Caco-2 (cell line): ENCODE data around the gene TGFBR2. TPM values are rescaled to one million over a fixed set of nuclear protein-coding genes. Genes with fewer than 3 reads are reported as not detected.

Experiments
- BruUV-seq: library from RNA; stranded (reverse); fragments of 400-500 nt; replicated peaks from 2 replicates; lab custom pipeline; 2021; lab: Mats Ljungman, UMichigan
- CTCF ChIA-PET: fragments of 300-600 bp; sonication (Branson Sonifier 250); formaldehyde crosslinking; loops from one replicate; lab custom pipeline; 2022; ENCODE audit warnings: antibody characterized with exemption; lab: Charles Lee
- POLR2A ChIA-PET: fragments of 300-600 bp; sonication (Branson Sonifier 250); formaldehyde crosslinking; loops from one replicate; lab custom pipeline; 2022; ENCODE audit warnings: antibody characterized with exemption; lab: Charles Lee
- DNase-seq, 2 experiments: peaks; one replicate each; pipeline versions ENCODE4 v3.0.0 to v3.0.0-alpha.2; 2020 to 2022
- H3K27me3 ChIP-seq: replicated peaks from 2 replicates; pipeline ENCODE4 v1.6.0; 2011; ENCODE audit warnings: low read length; ENCODE audit not compliant: control insufficient read depth, insufficient read depth
- H3K36me3 ChIP-seq: 2 replicates; pipeline ENCODE4 v1.5.1; 2011; ENCODE audit warnings: low read length; ENCODE audit not compliant: control insufficient read depth, insufficient read depth
- H3K4me1 ChIP-seq: fragments of 250-450 bp; sonication (Bioruptor Pico); 2 replicates; pipeline ENCODE4 v1.5.1; 2020; ENCODE audit warnings: mild to moderate bottlenecking
- H3K4me3 ChIP-seq: 2 replicates; pipeline ENCODE4 v1.5.1; 2011; ENCODE audit warnings: low read depth, mild to moderate bottlenecking, control low read depth, low read length
- H3K9me3 ChIP-seq: fragments of 250-450 bp; sonication (Bioruptor Pico); 2 replicates; pipeline ENCODE4 v1.5.1; 2020; ENCODE audit warnings: mild to moderate bottlenecking, moderate library complexity
- H3K27ac Mint-ChIP-seq: one replicate; pipeline ENCODE4 v1.8.0; 2022; ENCODE audit warnings: mixed read lengths; ENCODE audit not compliant: unreplicated experiment
- H3K27me3 Mint-ChIP-seq: one replicate; pipeline ENCODE4 v1.8.0; 2022; ENCODE audit warnings: mixed read lengths; ENCODE audit not compliant: insufficient read depth, unreplicated experiment
- H3K36me3 Mint-ChIP-seq: one replicate; pipeline ENCODE4 v1.8.0; 2022; ENCODE audit warnings: mild to moderate bottlenecking, mixed read lengths; ENCODE audit not compliant: insufficient read depth, unreplicated experiment
- H3K4me1 Mint-ChIP-seq: one replicate; pipeline ENCODE4 v1.8.0; 2022; ENCODE audit warnings: low read depth, mixed read lengths; ENCODE audit not compliant: unreplicated experiment
- H3K4me3 Mint-ChIP-seq: one replicate; pipeline ENCODE4 v1.8.0; 2022; ENCODE audit warnings: mild to moderate bottlenecking, moderate library complexity, mixed read lengths; ENCODE audit not compliant: unreplicated experiment
- H3K9me3 Mint-ChIP-seq: one replicate; pipeline ENCODE4 v1.8.0; 2022; ENCODE audit warnings: mixed read lengths; ENCODE audit not compliant: unreplicated experiment
- intact Hi-C: fragments of 100-400 bp; cut with micrococcal nuclease; formaldehyde crosslinking; loops from one replicate; pipeline ENCODE4 v1.10.0; 2022; ENCODE audit not compliant: unreplicated experiment
- total RNA-seq: library from RNA; stranded (reverse); gene quantifications from 2 replicates; pipeline ENCODE4 v1.2.3, GENCODE V29; 2022
- TF ChIP-seq, protein P1 (sequence below), 2 experiments: fragments of 200-600 bp in 1 of 2; IDR thresholded peaks; 1 replicate in 1 of 2; 2 replicates in 1 of 2; pipeline versions ENCODE4 v1.5.1 to v1.8.0; 2011 to 2022; ENCODE audit warnings: antibody characterized with exemption in 1 of 2, control low read depth in 1 of 2, inconsistent platforms in 1 of 2, low read depth in 1 of 2, low read length in 1 of 2, mild to moderate bottlenecking in 1 of 2, moderate library complexity in 1 of 2; ENCODE audit not compliant: insufficient read depth in 1 of 2, severe bottlenecking in 1 of 2, unreplicated experiment in 1 of 2

The TGFBR2 gene
- total RNA-seq, 1 experiment from 2014 or later = 40.5 TPM

DNA sequence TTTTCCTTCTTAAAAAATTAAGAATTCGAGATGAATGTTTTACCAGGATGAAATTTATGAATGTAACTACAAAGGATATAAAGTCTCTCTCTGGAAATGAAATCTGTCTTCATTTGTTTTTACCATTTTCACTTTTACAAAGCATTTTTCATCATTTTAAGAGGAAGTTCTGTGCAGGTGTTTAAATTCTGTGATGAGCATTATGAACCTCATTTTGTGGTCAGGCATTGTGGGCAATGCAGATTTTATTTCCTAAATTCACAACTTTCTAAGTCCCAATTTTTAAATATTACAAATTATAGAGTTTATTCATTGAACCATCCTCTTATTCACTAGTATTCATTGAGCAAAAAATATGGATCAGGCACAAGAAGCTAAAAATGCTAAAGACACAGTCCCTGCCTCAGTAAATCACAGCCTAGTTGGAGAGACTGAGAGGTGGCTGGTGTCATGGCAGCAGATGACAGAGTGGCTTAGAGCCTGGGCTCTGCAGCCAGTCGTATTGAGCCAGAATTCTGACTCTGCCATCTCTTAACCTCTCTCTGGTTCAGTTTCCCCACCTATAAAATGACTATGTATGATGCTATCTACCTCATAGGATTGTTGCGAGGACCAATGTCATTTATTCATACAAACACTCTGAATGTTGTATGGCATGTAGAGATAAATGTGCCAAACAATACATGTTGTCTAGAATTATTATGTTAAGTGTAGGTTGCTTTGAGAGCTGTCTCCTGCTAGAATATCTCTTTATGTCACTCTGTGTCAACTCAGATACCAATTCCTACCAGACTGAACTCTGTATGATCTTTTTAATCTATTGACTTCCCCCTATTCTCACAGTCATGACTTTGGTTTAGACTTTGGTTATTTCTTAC lies 7.5 kb upstream of the TGFBR2 start:
- no peak overlapping the region for H3K4me3 Mint-ChIP-seq

DNA sequence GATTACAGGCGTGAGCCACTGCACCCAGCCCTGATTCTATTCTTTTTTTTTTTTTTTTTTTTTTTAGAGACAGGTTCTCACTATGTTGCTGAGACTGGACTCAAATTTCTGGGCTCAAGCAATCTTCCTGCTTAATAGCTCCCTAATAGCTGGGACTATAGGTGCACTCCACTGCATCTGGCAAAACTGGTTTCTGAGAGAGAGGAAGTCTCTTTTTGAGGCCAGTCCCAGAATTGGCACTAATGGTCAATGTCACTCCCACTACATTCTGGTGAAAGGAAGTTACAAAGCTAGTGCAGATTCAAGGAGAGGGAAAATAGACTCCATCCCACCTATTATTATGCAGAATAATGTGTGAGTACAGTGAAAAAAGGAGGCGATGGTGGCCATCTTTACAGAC lies 5.8 kb upstream of the TGFBR2 start:
- Mint-ChIP-seq H3K27ac (no peak overlapping the region), H3K36me3 (peaks cover 10% of the 10 kb centered on the region), H3K9me3 (no peaks in the 10 kb centered on the region), H3K27me3 (no peaks in the 10 kb centered on the region), H3K4me3 (no peak overlapping the region), H3K4me1 (peaks cover 26% of the 10 kb centered on the region)
- CTCF ChIA-PET = no interaction called here
- Histone ChIP-seq H3K36me3 (no peaks in the 10 kb centered on the region), H3K9me3 (no peaks in the 10 kb centered on the region), H3K27me3 (no peaks in the 10 kb centered on the region), H3K4me3 (no peak overlapping the region), H3K4me1 (peaks cover 68% of the 10 kb centered on the region)
- TF ChIP-seq, protein P1, sequence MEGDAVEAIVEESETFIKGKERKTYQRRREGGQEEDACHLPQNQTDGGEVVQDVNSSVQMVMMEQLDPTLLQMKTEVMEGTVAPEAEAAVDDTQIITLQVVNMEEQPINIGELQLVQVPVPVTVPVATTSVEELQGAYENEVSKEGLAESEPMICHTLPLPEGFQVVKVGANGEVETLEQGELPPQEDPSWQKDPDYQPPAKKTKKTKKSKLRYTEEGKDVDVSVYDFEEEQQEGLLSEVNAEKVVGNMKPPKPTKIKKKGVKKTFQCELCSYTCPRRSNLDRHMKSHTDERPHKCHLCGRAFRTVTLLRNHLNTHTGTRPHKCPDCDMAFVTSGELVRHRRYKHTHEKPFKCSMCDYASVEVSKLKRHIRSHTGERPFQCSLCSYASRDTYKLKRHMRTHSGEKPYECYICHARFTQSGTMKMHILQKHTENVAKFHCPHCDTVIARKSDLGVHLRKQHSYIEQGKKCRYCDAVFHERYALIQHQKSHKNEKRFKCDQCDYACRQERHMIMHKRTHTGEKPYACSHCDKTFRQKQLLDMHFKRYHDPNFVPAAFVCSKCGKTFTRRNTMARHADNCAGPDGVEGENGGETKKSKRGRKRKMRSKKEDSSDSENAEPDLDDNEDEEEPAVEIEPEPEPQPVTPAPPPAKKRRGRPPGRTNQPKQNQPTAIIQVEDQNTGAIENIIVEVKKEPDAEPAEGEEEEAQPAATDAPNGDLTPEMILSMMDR (IDR thresholded peaks at IDR 0.05; ENCODE audit: insufficient read depth in 1 of 2, low read depth in 1 of 2, low read length in 1 of 2, severe bottlenecking in 1 of 2, unreplicated experiment in 1 of 2) = no peak
- POLR2A ChIA-PET = no interaction called here
- DNase-seq = no peak
- BruUV-seq = no TSS peak
- intact Hi-C loops = no loop called here

More for the DNA sequence above, 7.5 kb upstream of the TGFBR2 start:
- ChIA-PET POLR2A (no interaction called here), CTCF (no interaction called here)
- Mint-ChIP-seq H3K27me3 (no peaks in the 10 kb centered on the region), H3K36me3 (peaks cover 10% of the 10 kb centered on the region), H3K27ac (peak overlapping the region; percentile 1), H3K9me3 (no peaks in the 10 kb centered on the region), H3K4me1 (peaks cover 16% of the 10 kb centered on the region)
- Histone ChIP-seq H3K36me3 (no peaks in the 10 kb centered on the region), H3K9me3 (no peaks in the 10 kb centered on the region), H3K4me3 (no peak overlapping the region), H3K27me3 (no peaks in the 10 kb centered on the region), H3K4me1 (peaks cover 58% of the 10 kb centered on the region)
- TF ChIP-seq, protein P1 (IDR thresholded peaks at IDR 0.05; ENCODE audit: insufficient read depth in 1 of 2, low read depth in 1 of 2, low read length in 1 of 2, severe bottlenecking in 1 of 2, unreplicated experiment in 1 of 2) = no peak
- DNase-seq = no peak
- BruUV-seq = no TSS peak
- intact Hi-C loops = loop anchor here (10.0 kb wide), 1 partner anchor 254 kb away; no protein-coding TSS in a partner anchor

DNA sequence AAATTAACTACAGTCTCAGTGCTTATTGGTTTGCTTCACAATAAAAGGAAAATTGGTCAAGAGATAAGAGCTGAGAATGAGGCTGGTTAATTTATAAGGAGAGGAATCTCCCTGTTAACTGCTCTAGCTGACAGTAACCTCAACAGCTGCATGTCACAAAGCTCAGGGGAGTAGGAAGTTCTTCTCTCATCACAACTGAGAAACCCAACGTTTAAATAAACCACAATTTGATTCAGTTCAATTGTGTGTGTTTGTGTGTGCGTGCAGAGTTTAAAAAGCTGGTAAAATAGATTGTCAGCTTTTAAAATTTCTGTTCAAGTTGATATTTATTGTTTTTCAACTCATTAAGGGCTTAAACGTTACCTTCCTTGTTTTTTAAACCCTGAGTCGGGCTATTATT lies 3.5 kb upstream of the TGFBR2 start:
- H3K36me3 Mint-ChIP-seq = peaks cover 9% of the 10 kb centered on the region
- no peaks in the 10 kb centered on the region for H3K36me3 ChIP-seq

More for the DNA sequence above, 3.5 kb upstream of the TGFBR2 start:
- H3K9me3 Mint-ChIP-seq = no peaks in the 10 kb centered on the region
- DNase-seq = no peak
- H3K4me3 ChIP-seq = no peak overlapping the region
- POLR2A ChIA-PET = no interaction called here
- H3K4me1 ChIP-seq = peaks cover 50% of the 10 kb centered on the region
- CTCF ChIA-PET = no interaction called here
- TF ChIP-seq, protein P1 (IDR thresholded peaks at IDR 0.05; ENCODE audit: insufficient read depth in 1 of 2, low read depth in 1 of 2, low read length in 1 of 2, severe bottlenecking in 1 of 2, unreplicated experiment in 1 of 2) = no peak
- no peak overlapping the region for H3K27ac Mint-ChIP-seq
- H3K27me3 Mint-ChIP-seq = no peaks in the 10 kb centered on the region
- H3K9me3 ChIP-seq = no peaks in the 10 kb centered on the region
- intact Hi-C loops = no loop called here
- no TSS peak for BruUV-seq
- no peaks in the 10 kb centered on the region for H3K27me3 ChIP-seq
- H3K4me3 Mint-ChIP-seq = no peak overlapping the region
- H3K4me1 Mint-ChIP-seq = peaks cover 18% of the 10 kb centered on the region
